ENCODE data around the gene RALGAPA2. TPM values are rescaled to one million over a fixed set of nuclear protein-coding genes. Genes with fewer than 3 reads are reported as not detected.
A peak's percentile ranks its signal among the peaks of the same experiment; 100 is the strongest.

RALGAPA2 gene
- total RNA-seq, 2 experiments from 2014 or later: 11.7 to 16.0 TPM

DNA sequence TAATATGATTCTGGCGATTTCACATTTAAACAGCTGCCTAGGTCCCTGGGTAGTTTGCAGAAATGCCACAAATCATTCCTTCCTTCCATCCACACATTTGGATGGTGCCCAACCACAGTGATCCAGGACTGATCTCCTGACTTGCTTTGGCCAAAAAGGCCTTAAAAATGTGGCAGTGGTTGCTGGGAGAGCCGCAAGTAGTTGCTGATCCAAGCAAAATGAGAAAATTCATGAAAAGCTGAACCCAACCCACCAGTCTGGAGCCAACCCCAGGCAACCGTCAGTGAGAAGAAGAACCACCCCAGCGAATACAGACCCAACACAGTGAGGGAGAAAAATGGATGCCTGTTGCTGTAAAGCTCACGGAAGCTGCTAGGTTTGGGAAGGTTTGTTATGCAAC is 25.1 kb downstream of the RALGAPA2 start:
- ATAC-seq (no peak), DNase-seq (no peak)
- no peak overlapping the region for H3K4me3 Mint-ChIP-seq
- no peaks in the 10 kb centered on the region for H3K9me3 Mint-ChIP-seq (ENCODE audit: low read depth)
- peaks cover 6% of the 10 kb centered on the region for H3K4me1 Mint-ChIP-seq
- no peaks in the 10 kb centered on the region for H3K27me3 Mint-ChIP-seq
- no peak overlapping the region for H3K27ac Mint-ChIP-seq
- H3K36me3 Mint-ChIP-seq: no peaks in the 10 kb centered on the region
- CTCF ChIA-PET: no interaction called here

DNA sequence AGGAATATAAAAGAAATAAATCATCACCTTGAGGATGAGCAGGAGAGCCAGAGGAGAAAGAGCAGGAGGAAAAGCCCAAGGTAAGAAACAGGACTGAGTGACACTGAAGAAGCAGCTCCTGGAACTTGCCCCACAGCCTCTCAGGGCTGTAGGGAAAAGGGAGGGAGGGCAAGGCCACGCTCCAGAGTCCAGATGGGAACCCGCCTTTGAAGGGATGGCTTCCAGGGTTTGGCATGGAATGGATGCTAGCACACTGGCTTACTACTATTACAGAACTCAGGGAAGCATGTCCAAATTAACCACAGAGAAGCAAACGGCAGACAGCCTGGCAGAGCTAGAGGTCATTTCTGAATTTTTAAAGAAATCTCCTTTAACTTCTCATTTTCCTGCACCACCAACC is 26.8 kb downstream of the RALGAPA2 start:
- CTCF ChIA-PET: no interaction called here
- DNase-seq: no peak
- peaks cover 11% of the 10 kb centered on the region for H3K4me1 Mint-ChIP-seq
- no peak overlapping the region for H3K4me3 Mint-ChIP-seq
- no peaks in the 10 kb centered on the region for H3K9me3 Mint-ChIP-seq (ENCODE audit: low read depth)
- no peak overlapping the region for H3K27ac Mint-ChIP-seq
- ATAC-seq: no peak
- H3K27me3 Mint-ChIP-seq: no peaks in the 10 kb centered on the region
- no peaks in the 10 kb centered on the region for H3K36me3 Mint-ChIP-seq

DNA sequence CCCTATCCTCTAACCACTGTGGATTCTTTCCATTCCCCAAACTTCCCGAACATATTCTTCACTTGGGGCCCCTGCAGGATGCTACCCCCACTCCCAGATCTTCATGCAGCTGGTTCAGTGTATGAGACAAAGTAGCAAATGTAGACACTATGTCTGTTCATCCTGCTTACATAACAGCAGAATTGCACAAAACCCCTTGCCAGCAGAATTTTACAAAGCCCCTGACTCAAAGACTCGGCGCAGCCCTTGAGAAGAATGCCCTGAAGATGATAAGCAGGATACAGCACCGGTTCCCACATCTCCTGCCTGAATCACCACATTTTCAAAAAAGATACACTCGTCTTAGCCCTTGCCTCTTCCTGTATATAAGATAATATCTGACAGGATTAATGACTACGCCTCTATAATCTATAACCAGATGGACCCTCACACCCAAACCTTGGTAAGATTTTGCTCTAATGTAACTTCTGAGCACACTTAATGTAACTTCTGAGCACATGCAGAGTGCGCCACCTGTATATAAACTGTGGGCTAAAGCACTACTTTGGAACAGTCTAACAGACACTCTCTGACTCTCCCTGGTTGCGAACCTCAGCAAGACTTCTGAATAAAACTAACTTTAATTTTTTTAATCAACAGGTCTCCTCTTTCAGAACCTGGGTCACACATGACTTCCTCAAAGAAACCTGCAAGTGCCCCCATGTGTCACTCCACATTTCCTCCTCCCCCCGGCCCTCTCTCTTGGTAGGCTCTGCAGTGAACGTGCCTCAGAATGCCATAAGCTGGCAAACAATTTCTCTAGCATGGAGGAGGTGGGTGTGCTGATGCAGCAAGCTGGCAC is 28.7 kb downstream of the RALGAPA2 start:
- no peak for DNase-seq
- Mint-ChIP-seq H3K9me3 (ENCODE audit: low read depth) (no peaks in the 10 kb centered on the region), H3K4me1 (peaks cover 11% of the 10 kb centered on the region), H3K27me3 (no peaks in the 10 kb centered on the region), H3K36me3 (no peaks in the 10 kb centered on the region), H3K27ac (no peak overlapping the region), H3K4me3 (no peak overlapping the region)
- no peak for ATAC-seq
- CTCF ChIA-PET: no interaction called here

DNA sequence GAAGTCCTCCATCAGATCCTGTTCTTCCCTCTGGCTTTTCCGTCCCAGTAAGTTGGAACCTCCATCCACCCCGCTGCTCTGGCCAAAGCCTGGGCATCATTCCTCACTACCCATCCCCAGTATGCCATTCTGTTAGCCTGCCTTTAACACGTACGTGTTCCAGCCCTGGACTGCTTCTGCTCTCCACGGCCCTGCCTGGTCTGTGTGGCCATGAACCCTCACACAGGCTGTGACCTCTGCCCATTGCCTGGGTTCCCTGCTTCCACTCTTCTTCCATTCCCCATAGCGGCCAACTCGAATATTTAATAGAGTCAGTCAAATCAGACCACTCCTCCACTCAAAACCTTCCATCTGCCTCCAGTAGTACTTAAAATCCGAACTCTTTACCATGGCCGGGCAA is 29.4 kb downstream of the RALGAPA2 start:
- Mint-ChIP-seq H3K4me3 (no peak overlapping the region), H3K27me3 (no peaks in the 10 kb centered on the region), H3K27ac (no peak overlapping the region), H3K36me3 (no peaks in the 10 kb centered on the region), H3K4me1 (peaks cover 8% of the 10 kb centered on the region), H3K9me3 (ENCODE audit: low read depth) (no peaks in the 10 kb centered on the region)
- DNase-seq (no peak), ATAC-seq (no peak)
- CTCF ChIA-PET: no interaction called here

DNA sequence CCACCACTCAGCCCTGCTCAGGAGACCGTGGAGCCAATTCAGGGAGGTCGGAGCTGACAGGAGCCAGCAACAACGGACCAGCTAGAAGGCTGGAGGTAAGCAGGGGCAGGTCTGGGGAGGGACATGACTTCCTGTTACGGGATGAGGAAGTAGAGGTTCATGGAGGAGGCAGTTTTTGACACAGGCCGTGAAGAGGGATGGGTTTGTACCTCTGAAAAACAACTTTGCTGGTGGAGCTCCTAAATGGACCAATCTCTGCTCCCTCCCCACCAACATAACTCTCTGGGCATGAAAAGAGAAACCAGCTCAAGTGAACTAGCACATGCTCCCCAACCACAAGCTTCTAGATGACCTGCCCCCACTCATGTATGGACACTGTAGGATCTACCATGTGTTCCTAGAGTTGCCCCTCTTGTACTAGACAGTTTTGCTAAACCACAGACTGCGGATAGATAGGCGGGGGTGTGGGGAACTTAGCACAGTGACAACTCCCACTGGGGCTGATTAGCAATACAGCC is 31.4 kb downstream of the RALGAPA2 start:
- no peak overlapping the region for H3K27ac Mint-ChIP-seq
- ATAC-seq: no peak
- CTCF ChIA-PET: interaction anchor here (1.1 to 1.3 kb wide), 2 partner anchors 9 to 24 kb away, joined by 3 to 5 read pairs; no protein-coding TSS in a partner anchor

DNA sequence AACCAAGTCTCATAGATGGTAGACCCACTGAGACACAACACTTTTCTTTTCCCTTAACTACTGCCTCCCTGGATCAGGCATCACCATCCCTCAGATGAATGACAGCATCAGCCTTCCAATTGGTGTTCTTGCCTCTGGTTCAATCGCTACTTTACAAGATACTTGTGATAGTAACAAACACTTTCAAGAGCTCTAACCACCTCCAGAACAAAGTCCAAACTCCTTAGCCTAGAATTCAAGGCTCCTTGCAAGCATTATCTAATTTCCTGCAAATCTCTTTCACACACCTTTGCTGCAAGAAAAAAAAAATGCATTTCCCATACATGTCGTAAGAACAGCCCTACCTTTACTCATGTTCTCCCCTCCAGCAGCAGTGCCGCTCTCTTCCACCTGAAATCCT is 33.1 kb downstream of the RALGAPA2 start:
- Mint-ChIP-seq H3K9me3 (ENCODE audit: low read depth) (no peaks in the 10 kb centered on the region), H3K36me3 (peaks cover 4% of the 10 kb centered on the region), H3K4me3 (no peak overlapping the region), H3K27ac (no peak overlapping the region), H3K27me3 (no peaks in the 10 kb centered on the region), H3K4me1 (peaks cover 7% of the 10 kb centered on the region)
- ATAC-seq: no peak
- no peak for DNase-seq
- CTCF ChIA-PET: no interaction called here

More for the DNA sequence above, 31.4 kb downstream of the RALGAPA2 start:
- DNase-seq: no peak
- H3K9me3 Mint-ChIP-seq (ENCODE audit: low read depth): no peaks in the 10 kb centered on the region
- H3K27me3 Mint-ChIP-seq: no peaks in the 10 kb centered on the region
- peaks cover 8% of the 10 kb centered on the region for H3K4me1 Mint-ChIP-seq
- H3K36me3 Mint-ChIP-seq: peaks cover 4% of the 10 kb centered on the region
- H3K4me3 Mint-ChIP-seq: no peak overlapping the region

DNA sequence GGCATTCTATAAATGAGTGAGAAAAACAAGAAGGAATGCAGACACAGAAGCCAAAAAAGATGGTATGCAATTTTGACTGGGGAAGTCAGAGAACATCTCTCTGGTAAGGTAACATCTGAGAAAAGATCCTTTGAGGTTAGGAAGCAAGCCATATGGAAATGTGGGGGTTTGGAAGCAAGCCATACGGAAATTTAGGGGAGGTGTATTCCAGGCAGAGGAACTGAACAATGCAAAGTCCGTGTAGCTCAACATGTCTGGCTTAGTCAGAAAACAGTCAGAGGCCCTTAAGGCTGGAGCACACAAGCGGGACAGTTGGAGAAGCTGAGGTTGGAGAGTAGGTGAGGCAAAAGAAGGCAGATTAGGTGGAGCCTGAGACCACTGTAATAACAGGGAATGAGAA is 35.3 kb downstream of the RALGAPA2 start:
- Mint-ChIP-seq H3K9me3 (ENCODE audit: low read depth) (no peaks in the 10 kb centered on the region), H3K27me3 (no peaks in the 10 kb centered on the region), H3K4me3 (no peak overlapping the region), H3K36me3 (peaks cover 7% of the 10 kb centered on the region), H3K4me1 (peaks cover 5% of the 10 kb centered on the region), H3K27ac (no peak overlapping the region)
- no peak for DNase-seq
- CTCF ChIA-PET: no interaction called here
- ATAC-seq: no peak

DNA sequence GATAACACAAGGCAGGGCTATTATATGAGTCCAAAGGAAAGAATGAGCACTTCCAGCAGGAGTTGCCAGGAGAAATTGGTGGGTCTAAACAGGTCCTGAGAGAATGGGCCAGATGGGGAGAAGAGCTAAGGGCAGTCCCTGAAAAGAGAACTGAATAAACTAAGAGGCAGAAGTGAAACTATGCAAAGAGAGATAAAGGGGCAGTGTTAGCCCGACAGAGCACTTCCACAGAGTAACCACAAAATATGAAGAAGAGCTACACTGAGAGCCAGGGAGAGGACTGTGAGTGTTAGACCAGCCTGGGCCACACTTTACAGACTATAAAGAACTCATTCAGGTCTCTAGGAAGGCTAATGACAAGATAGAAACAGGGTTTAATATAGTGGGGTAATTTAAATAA is 43.8 kb downstream of the RALGAPA2 start:
- peaks cover 4% of the 10 kb centered on the region for H3K36me3 Mint-ChIP-seq
- no peaks in the 10 kb centered on the region for H3K27me3 Mint-ChIP-seq
- H3K9me3 Mint-ChIP-seq (ENCODE audit: low read depth): no peaks in the 10 kb centered on the region
- no peak overlapping the region for H3K27ac Mint-ChIP-seq
- no peak for DNase-seq
- peaks cover 9% of the 10 kb centered on the region for H3K4me1 Mint-ChIP-seq
- ATAC-seq: peak; percentile 42
- H3K4me3 Mint-ChIP-seq: no peak overlapping the region
- CTCF ChIA-PET: interaction anchor here (0.6 to 1.0 kb wide), 2 partner anchors 9 to 157 kb away, joined by 3 read pairs; no protein-coding TSS in a partner anchor

DNA sequence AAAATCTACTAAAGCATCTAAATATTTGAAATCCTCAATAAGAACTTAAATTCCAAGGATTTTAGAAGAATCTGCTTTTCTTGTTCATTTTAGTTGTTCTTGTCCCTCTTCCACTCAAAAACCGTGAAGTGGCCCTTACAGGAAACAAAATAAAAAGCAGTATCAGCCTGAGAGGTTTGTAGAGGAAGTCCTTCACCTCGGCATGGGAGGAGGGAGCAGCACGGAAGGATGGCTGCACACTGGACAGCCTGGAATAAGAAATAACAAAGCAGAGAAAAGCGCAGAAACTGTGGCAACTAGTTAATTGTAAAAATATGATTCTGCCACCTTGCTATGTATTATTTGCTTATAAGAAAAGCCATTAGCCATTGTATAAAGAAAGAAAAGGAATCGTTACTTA is 46.1 kb downstream of the RALGAPA2 start:
- H3K4me1 Mint-ChIP-seq: peaks cover 9% of the 10 kb centered on the region
- H3K36me3 Mint-ChIP-seq: peaks cover 1% of the 10 kb centered on the region
- ATAC-seq (no peak), DNase-seq (no peak)
- CTCF ChIA-PET: interaction anchor here (1.1 to 2.8 kb wide), 2 partner anchors 9 to 158 kb away, joined by 3 to 18 read pairs; no protein-coding TSS in a partner anchor
- no peak overlapping the region for H3K27ac Mint-ChIP-seq
- no peaks in the 10 kb centered on the region for H3K9me3 Mint-ChIP-seq (ENCODE audit: low read depth)
- H3K27me3 Mint-ChIP-seq: no peaks in the 10 kb centered on the region
- no peak overlapping the region for H3K4me3 Mint-ChIP-seq

DNA sequence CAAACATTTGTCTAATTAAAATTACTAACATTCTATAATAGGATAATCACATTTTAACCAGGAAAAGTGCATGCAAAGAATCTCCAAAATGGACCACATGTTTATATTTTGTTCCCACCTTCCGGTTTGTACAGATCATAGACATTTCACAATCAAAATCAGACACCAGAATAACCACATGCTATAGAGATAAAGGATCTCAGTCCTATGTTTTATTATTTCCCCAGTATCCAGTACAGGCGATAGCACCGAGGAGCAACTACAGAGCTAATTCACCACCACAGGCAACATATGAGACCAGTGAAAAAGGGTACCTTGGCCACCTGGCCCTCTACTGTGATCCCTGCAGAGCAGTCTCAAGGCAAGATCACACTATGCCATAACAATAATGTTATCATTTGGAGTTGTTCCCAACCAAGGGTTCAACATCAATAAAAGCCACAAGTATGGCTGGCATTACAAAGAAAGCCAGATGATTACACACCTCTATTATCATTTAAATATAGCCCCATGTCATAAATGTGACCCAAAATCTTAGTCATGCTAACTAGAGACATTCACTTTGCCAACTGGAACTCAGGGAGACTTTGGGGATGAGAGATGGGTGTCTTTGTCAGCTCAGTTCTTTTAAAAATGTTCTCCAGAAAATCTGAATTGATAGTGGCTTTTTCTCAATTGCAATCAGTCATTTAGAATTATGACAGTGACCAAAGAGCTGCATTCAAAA is 46.7 kb downstream of the RALGAPA2 start:
- H3K27me3 Mint-ChIP-seq: no peaks in the 10 kb centered on the region

DNA sequence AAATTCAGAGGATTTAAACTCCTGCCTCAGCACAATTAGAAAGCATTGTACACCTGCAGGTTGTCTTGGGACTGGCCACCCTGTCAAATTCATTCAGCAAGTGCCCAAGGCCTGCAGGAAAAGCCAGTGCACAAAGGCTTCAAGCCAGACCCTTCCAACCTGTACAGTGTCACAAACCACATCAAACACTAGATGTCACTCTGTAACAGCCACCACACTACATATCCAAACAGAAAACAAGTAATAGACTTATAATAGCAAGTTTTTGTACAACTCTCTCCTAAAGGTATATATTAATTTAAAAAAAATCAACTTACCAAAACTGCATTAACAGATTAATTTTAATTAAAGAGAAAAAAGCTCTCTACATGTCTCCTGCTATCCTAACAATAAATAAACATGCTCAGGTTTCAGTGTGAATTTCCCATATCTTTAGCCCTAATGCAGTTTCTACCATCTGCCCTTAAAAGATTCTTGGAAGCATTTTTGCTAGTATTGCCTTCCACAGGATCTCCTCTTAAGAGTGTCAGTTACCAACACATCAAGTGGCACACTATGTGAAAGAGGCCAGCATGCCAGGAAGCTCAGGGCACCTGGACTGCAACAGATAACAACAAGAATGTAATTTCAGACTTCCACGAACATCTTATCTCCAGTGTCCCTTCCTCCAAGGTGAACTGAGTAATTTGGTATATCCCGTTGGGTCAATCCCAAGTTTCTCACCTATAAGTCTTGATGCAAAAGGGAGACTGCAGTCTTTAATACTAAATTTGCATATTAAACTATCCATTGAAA is 47.5 kb downstream of the RALGAPA2 start:
- Mint-ChIP-seq H3K27me3 (no peaks in the 10 kb centered on the region), H3K36me3 (peaks cover 1% of the 10 kb centered on the region), H3K4me3 (no peak overlapping the region), H3K27ac (no peak overlapping the region), H3K9me3 (ENCODE audit: low read depth) (no peaks in the 10 kb centered on the region), H3K4me1 (peaks cover 9% of the 10 kb centered on the region)
- DNase-seq (no peak), ATAC-seq (peak; percentile 76)
- CTCF ChIA-PET: interaction anchor here (1.0 to 2.8 kb wide), 2 partner anchors 9 to 159 kb away, joined by 4 to 18 read pairs; no protein-coding TSS in a partner anchor

More for the DNA sequence above, 46.7 kb downstream of the RALGAPA2 start:
- ATAC-seq: no peak
- Mint-ChIP-seq H3K27ac (no peak overlapping the region), H3K4me3 (no peak overlapping the region), H3K9me3 (ENCODE audit: low read depth) (no peaks in the 10 kb centered on the region), H3K36me3 (peaks cover 1% of the 10 kb centered on the region), H3K4me1 (peaks cover 9% of the 10 kb centered on the region)
- CTCF ChIA-PET: interaction anchor here (1.0 to 2.8 kb wide), 3 partner anchors 10 to 158 kb away, joined by 3 to 18 read pairs (median 4); no protein-coding TSS in a partner anchor
- DNase-seq: no peak

DNA sequence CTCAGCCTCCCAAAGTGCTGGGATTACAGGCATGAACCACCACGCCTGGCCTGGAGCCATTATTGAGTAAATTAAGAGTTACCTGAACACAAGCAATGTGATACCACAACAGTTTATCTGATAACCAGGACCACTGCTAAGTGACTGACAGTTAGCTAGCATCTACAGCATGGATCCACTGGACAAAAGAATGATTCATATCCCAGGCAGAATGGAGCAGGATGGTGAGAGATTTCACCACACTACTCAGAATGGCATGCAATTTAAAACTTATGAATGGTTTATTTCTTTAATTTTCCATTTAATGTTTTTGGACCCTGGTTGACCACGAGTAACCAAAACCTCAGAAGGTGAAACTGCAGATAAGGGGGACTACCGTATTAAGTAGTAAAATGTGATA is 48.6 kb downstream of the RALGAPA2 start:
- Mint-ChIP-seq H3K4me3 (no peak overlapping the region), H3K36me3 (peaks cover 3% of the 10 kb centered on the region), H3K27me3 (no peaks in the 10 kb centered on the region), H3K9me3 (ENCODE audit: low read depth) (no peaks in the 10 kb centered on the region), H3K4me1 (peaks cover 8% of the 10 kb centered on the region), H3K27ac (no peak overlapping the region)
- CTCF ChIA-PET: interaction anchor here (1.0 kb wide), 1 partner anchor 161 kb away, joined by 3 read pairs; no protein-coding TSS in a partner anchor
- no peak for ATAC-seq
- DNase-seq: no peak

DNA sequence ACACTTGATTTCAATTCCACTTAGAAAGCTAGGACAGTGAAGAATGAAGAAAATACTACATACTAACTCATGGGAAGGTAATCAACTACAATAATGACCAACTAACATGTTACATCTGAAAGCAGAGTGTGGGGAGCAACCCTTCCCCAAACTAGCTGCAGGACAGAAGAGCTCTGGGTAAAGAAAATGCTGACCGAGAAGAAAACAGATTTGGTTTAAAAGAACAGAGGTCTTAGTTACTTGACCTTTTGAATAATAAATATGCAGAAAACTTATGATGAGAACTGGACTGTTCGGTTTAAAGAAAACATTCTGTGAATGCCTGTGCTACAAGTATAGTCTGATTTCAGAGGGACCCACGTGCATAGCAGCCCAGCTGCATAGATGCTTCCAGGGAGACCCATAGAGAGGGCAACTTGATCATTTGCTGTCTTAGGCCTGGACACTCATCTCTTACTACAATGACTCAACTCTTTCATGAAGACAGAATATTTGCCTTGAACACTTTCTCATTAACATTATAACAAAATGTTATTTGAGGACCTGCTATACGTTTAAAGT is 53.5 kb downstream of the RALGAPA2 start:
- Mint-ChIP-seq H3K27ac (no peak overlapping the region), H3K9me3 (ENCODE audit: low read depth) (no peaks in the 10 kb centered on the region), H3K4me1 (no peaks in the 10 kb centered on the region), H3K27me3 (no peaks in the 10 kb centered on the region), H3K36me3 (peaks cover 1% of the 10 kb centered on the region), H3K4me3 (no peak overlapping the region)
- ATAC-seq: no peak
- CTCF ChIA-PET: no interaction called here
- DNase-seq: no peak
